CD14-positive monocyte (primary cell): ENCODE data around the gene PIGM. TPM values are rescaled to one million over a fixed set of nuclear protein-coding genes. Genes with fewer than 3 reads are reported as not detected.

Source experiments
- DNase-seq, 3 donors: peaks; one replicate each; pipeline ENCODE4 v3.0.0-alpha.2; 2011 to 2022
- H2AFZ ChIP-seq: 2 replicates; pipeline ENCODE4 v1.6.0; 2012; ENCODE audit warnings: mild to moderate bottlenecking, low read depth, low read length, inconsistent platforms; ENCODE audit not compliant: insufficient read depth, poor library complexity, severe bottlenecking
- H3K27ac ChIP-seq, 2 donors: 1 replicate in 1 of 2; 2 replicates in 1 of 2; pipeline ENCODE4 v1.5.1; 2012 to 2013; ENCODE audit warnings: low read length in 2 of 2, control low read depth in 1 of 2, inconsistent platforms in 1 of 2, low read depth in 1 of 2, mild to moderate bottlenecking in 1 of 2
- H3K27me3 ChIP-seq, 2 donors: one replicate each; pipeline versions ENCODE4 v1.6.0 to v1.6.1; 2011 to 2013; ENCODE audit warnings: low read length in 2 of 2; ENCODE audit not compliant: control insufficient read depth in 2 of 2, insufficient read depth in 2 of 2
- H3K36me3 ChIP-seq, 2 donors: replicated peaks in 1 of 2; 1 replicate in 1 of 2; 2 replicates in 1 of 2; pipeline versions ENCODE4 v1.5.1 to v1.6.1; 2012 to 2013; ENCODE audit warnings: low read length in 2 of 2, control low read depth in 1 of 2, inconsistent platforms in 1 of 2, mild to moderate bottlenecking in 1 of 2; ENCODE audit not compliant: insufficient read depth in 2 of 2, control insufficient read depth in 1 of 2
- H3K4me1 ChIP-seq, 2 donors: 1 replicate in 1 of 2; 2 replicates in 1 of 2; pipeline versions ENCODE4 v1.5.1 to v1.6.1; 2012 to 2013; ENCODE audit warnings: low read length in 2 of 2, control low read depth in 1 of 2, inconsistent platforms in 1 of 2, mild to moderate bottlenecking in 1 of 2, moderate library complexity in 1 of 2; ENCODE audit not compliant: insufficient read depth in 2 of 2, control insufficient read depth in 1 of 2
- H3K4me2 ChIP-seq: replicated peaks from 2 replicates; pipeline ENCODE3; 2012; ENCODE audit warnings: low read length, moderate library complexity, mild to moderate bottlenecking; ENCODE audit not compliant: poor library complexity, severe bottlenecking; ENCODE audit errors: extremely low read depth
- H3K4me3 ChIP-seq, 3 experiments: fragments of 200-600 bp in 1 of 3; sonication (generic) in 1 of 3; replicated peaks in 1 of 3; 1 replicate in 2 of 3; 2 replicates in 1 of 3; pipeline ENCODE4 v1.5.1; 2011 to 2013; ENCODE audit warnings: low read length in 3 of 3, mild to moderate bottlenecking in 3 of 3, control low read depth in 2 of 3, low read depth in 2 of 3, inconsistent platforms in 1 of 3, moderate library complexity in 1 of 3
- H3K79me2 ChIP-seq: 2 replicates; pipeline ENCODE4 v1.6.0; 2012; ENCODE audit warnings: mild to moderate bottlenecking, control low read depth, inconsistent platforms, low read length, moderate library complexity; ENCODE audit not compliant: insufficient read depth
- H3K9ac ChIP-seq: 2 replicates; pipeline ENCODE4 v1.6.0; 2017; ENCODE audit warnings: low read length, mild to moderate bottlenecking; ENCODE audit not compliant: insufficient read depth, poor library complexity, severe bottlenecking
- H3K9me3 ChIP-seq, 2 donors: replicated peaks in 1 of 2; 1 replicate in 1 of 2; 2 replicates in 1 of 2; pipeline versions ENCODE4 v1.5.1 to v1.6.1; 2012 to 2013; ENCODE audit warnings: low read length in 2 of 2, control low read depth in 1 of 2; ENCODE audit not compliant: control insufficient read depth in 1 of 2, insufficient read depth in 1 of 2
- H4K20me1 ChIP-seq: 2 replicates; pipeline ENCODE4 v1.6.0; 2012; ENCODE audit warnings: mild to moderate bottlenecking, low read length, control low read depth, moderate library complexity; ENCODE audit not compliant: insufficient read depth
- H3K27ac Mint-ChIP-seq, 7 donors: one replicate each; pipeline ENCODE4 v1.8.0; 2020; ENCODE audit warnings: mild to moderate bottlenecking in 7 of 7, mixed read lengths in 7 of 7, moderate library complexity in 6 of 7, inconsistent platforms in 2 of 7
- H3K27me3 Mint-ChIP-seq, 3 donors: one replicate each; pipeline ENCODE4 v1.8.0; 2021 to 2022; ENCODE audit warnings: low read depth in 3 of 3, mild to moderate bottlenecking in 3 of 3, mixed read lengths in 3 of 3, moderate library complexity in 3 of 3, inconsistent platforms in 1 of 3
- H3K36me3 Mint-ChIP-seq, 2 donors: one replicate each; pipeline ENCODE4 v1.8.0; 2020; ENCODE audit warnings: mixed read lengths in 2 of 2, inconsistent platforms in 1 of 2, mild to moderate bottlenecking in 1 of 2
- H3K4me1 Mint-ChIP-seq: one replicate; pipeline ENCODE4 v1.8.0; 2020; ENCODE audit warnings: mild to moderate bottlenecking, mixed read lengths
- H3K4me3 Mint-ChIP-seq, 2 donors: one replicate each; pipeline ENCODE4 v1.8.0; 2020; ENCODE audit warnings: mild to moderate bottlenecking in 2 of 2, mixed read lengths in 2 of 2, moderate library complexity in 1 of 2
- H3K9me3 Mint-ChIP-seq, 7 donors: one replicate each; pipeline ENCODE4 v1.8.0; 2020 to 2022; ENCODE audit warnings: mixed read lengths in 7 of 7, mild to moderate bottlenecking in 6 of 7, moderate library complexity in 6 of 7, inconsistent platforms in 2 of 7
- CTCF ChIP-seq: fragments of 200-600 bp; IDR thresholded peaks from one replicate; pipeline ENCODE4 v1.8.0; 2022; ENCODE audit warnings: antibody characterized with exemption, mild to moderate bottlenecking
- WGBS: methylation state at CpG from one replicate; pipeline ENCODE4 v1.1.5; 2013; ENCODE audit warnings: missing lambda C conversion rate; ENCODE audit not compliant: insufficient coverage; 5-methylcytosine and 5-hydroxymethylcytosine counted together
- intact Hi-C, 2 donors: fragments of 100-400 bp; cut with micrococcal nuclease; formaldehyde crosslinking; loops; one replicate each; pipeline versions ENCODE4 v1.15.0 to v1.15.1; 2023
- polyA plus RNA-seq, 3 donors: library from polyadenylated mRNA; depleted of rRNA in 1 of 3; unstranded in 2 of 3; stranded (reverse) in 1 of 3; fragments of 300-500 nt in 2 of 3; fragments of >200 nt in 1 of 3; fragmentation: Illumina TruSeq in 2 of 3; gene quantifications; 1 replicate in 2 of 3; 2 replicates in 1 of 3; pipeline ENCODE4 v1.2.3, GENCODE V29; 2012 to 2021

PIGM gene
- polyA plus RNA-seq, 3 donors = 3.7 to 4.2 (median 4.0) TPM

GRCh38 chr1:160017592-160017991, 14.2 kb downstream of the PIGM start:
- H3K4me2 ChIP-seq = no peak overlapping the region
- H3K79me2 ChIP-seq = no peaks in the 10 kb centered on the region
- DNase-seq = no peak
- Mint-ChIP-seq H3K4me3 (no peak overlapping the region), H3K27ac (no peak overlapping the region), H3K9me3 (no peaks in the 10 kb centered on the region), H3K27me3 (peaks cover 1 to 4% (median 1%) of the 10 kb centered on the region in 3 donors), H3K4me1 (peaks cover 3% of the 10 kb centered on the region), H3K36me3 (no peaks in the 10 kb centered on the region)
- H4K20me1 ChIP-seq = no peaks in the 10 kb centered on the region
- H3K9ac ChIP-seq = no peak overlapping the region
- H3K9me3 ChIP-seq = no peaks in the 10 kb centered on the region
- H3K36me3 ChIP-seq = no peaks in the 10 kb centered on the region
- no peaks in the 10 kb centered on the region for H3K27me3 ChIP-seq
- H3K4me3 ChIP-seq = no peak overlapping the region
- intact Hi-C loops = no loop called here
- no peak overlapping the region for H3K27ac ChIP-seq
- no peaks in the 10 kb centered on the region for H3K4me1 ChIP-seq
- H2AFZ ChIP-seq = no peak overlapping the region
- 78% methylated on average over 1 of the region's 1 CpG for WGBS
- TF ChIP-seq CTCF = no peak

- H3K4me2 ChIP-seq = no peak overlapping the region
- H3K4me1 ChIP-seq = peaks cover 11 to 13% of the 10 kb centered on the region in 2 donors
- no peak overlapping the region for H3K27ac ChIP-seq
- no peak overlapping the region for H3K4me3 Mint-ChIP-seq
- H3K9ac ChIP-seq = no peak overlapping the region
- H3K36me3 ChIP-seq = no peaks in the 10 kb centered on the region
- no peak overlapping the region for H3K27ac Mint-ChIP-seq
- no peak overlapping the region for H2AFZ ChIP-seq
- peaks cover 9% of the 10 kb centered on the region for H3K4me1 Mint-ChIP-seq
- peaks cover 0 to 1% (median 0%) of the 10 kb centered on the region in 3 donors for H3K27me3 Mint-ChIP-seq
- H3K9me3 Mint-ChIP-seq = no peaks in the 10 kb centered on the region
- H3K36me3 Mint-ChIP-seq = no peaks in the 10 kb centered on the region
- H3K4me3 ChIP-seq = no peak overlapping the region
- no peaks in the 10 kb centered on the region for H3K27me3 ChIP-seq
- H4K20me1 ChIP-seq = no peaks in the 10 kb centered on the region
- no peak for DNase-seq
- WGBS = 83% methylated on average over 2 of the region's 3 CpGs
- TF ChIP-seq CTCF = no peak
- no peaks in the 10 kb centered on the region for H3K9me3 ChIP-seq
- intact Hi-C loops = no loop called here
- no peaks in the 10 kb centered on the region for H3K79me2 ChIP-seq
Observed at GRCh38 chr1:160011781-160012180, 20.0 kb downstream of the PIGM start.
